Measurements from ENCODE around the gene POC1B.

- TF ChIP-seq, protein P1, sequence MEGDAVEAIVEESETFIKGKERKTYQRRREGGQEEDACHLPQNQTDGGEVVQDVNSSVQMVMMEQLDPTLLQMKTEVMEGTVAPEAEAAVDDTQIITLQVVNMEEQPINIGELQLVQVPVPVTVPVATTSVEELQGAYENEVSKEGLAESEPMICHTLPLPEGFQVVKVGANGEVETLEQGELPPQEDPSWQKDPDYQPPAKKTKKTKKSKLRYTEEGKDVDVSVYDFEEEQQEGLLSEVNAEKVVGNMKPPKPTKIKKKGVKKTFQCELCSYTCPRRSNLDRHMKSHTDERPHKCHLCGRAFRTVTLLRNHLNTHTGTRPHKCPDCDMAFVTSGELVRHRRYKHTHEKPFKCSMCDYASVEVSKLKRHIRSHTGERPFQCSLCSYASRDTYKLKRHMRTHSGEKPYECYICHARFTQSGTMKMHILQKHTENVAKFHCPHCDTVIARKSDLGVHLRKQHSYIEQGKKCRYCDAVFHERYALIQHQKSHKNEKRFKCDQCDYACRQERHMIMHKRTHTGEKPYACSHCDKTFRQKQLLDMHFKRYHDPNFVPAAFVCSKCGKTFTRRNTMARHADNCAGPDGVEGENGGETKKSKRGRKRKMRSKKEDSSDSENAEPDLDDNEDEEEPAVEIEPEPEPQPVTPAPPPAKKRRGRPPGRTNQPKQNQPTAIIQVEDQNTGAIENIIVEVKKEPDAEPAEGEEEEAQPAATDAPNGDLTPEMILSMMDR (IDR thresholded peaks at IDR 0.05), result no peak
- no peak for TF ChIP-seq POLR2A (IDR thresholded peaks at IDR 0.05)
- TF ChIP-seq EP300 (IDR thresholded peaks at IDR 0.05), result no peak
These were observed 16.4 kb upstream of the POC1B start for GRCh38 chr12:89542236-89542635.
